ENCODE results near the gene MYB.

GRCh38 chr6:135165031-135165430, 16.1 kb upstream of the MYB start:
- no peak for TF ChIP-seq POLR2A (IDR thresholded peaks at IDR 0.05; ENCODE audit: low read depth, low read length)
- no peak for TF ChIP-seq POLR2AphosphoS5 (IDR thresholded peaks at IDR 0.05; ENCODE audit: low read depth, low read length)
- TF ChIP-seq POU2F2 (IDR thresholded peaks at IDR 0.05; ENCODE audit: low read depth, low read length), result no peak
- no peak for TF ChIP-seq TAF1 (IDR thresholded peaks at IDR 0.05; ENCODE audit: low read depth, low read length)
